ENCODE results near the gene SPAG5.

SPAG5 gene

GRCh38 chr17:28544402-28545140 is 54.3 kb downstream of the SPAG5 start:
- no peak for DNase-seq

GRCh38 chr17:28541439-28541838 is 57.4 kb downstream of the SPAG5 start:
- DNase-seq, result no peak

GRCh38 chr17:28540231-28540630 is 58.6 kb downstream of the SPAG5 start:
- no peak for DNase-seq

- no peak for DNase-seq
Measured at GRCh38 chr17:28538296-28538895, 60.4 kb downstream of the SPAG5 start.

- DNase-seq, result no peak
Measured at GRCh38 chr17:28537219-28537610, 61.6 kb downstream of the SPAG5 start.

- no peak for DNase-seq
Measured at GRCh38 chr17:28536532-28537218, 62.1 kb downstream of the SPAG5 start.

GRCh38 chr17:28534740-28535375 is 64.0 kb downstream of the SPAG5 start:
- DNase-seq, result no peak

- no peak for DNase-seq
Measured at GRCh38 chr17:28533091-28533807, 65.6 kb downstream of the SPAG5 start.

- DNase-seq, result no peak
Measured at GRCh38 chr17:28532050-28532960, 66.5 kb downstream of the SPAG5 start.

- no peak for DNase-seq
Measured at GRCh38 chr17:28530926-28531325, 67.9 kb downstream of the SPAG5 start.

GRCh38 chr17:28530250-28530649 is 68.6 kb downstream of the SPAG5 start:
- no peak for DNase-seq

GRCh38 chr17:28529013-28529400 is 69.8 kb downstream of the SPAG5 start:
- DNase-seq, result no peak

GRCh38 chr17:28528327-28529012 is 70.4 kb downstream of the SPAG5 start:
- DNase-seq, result no peak

GRCh38 chr17:28527859-28528258 is 71.0 kb downstream of the SPAG5 start:
- DNase-seq, result no peak
